ENCODE measurements around the gene RALY. TPM values are rescaled to one million over a fixed set of nuclear protein-coding genes. Genes with fewer than 3 reads are reported as not detected.

The RALY gene
- total and polyA plus RNA-seq, 7 experiments from 2014 or later, result 99.0 to 202 (median 121) TPM

Small RNA genes lying within 50 kb of the gene (microRNA-seq; reads per million reads assigned to microRNA genes)
- gene MIR4755 (ENCODE audit: borderline microRNAs expressed), result not detected

Other genes with a start within 250 kb of the RALY start
- gene CHMP4B, start 182.6 kb upstream of the RALY start, total RNA-seq, result 10 to 100 TPM; 47.5 to 80.8 (median 54.4) TPM
- gene CHMP4B, start 182.6 kb upstream of the RALY start, polyA plus RNA-seq, result 1 to 10 TPM; 4.9 to 5.2 TPM
- 10 to 100 TPM; 16.8 to 68.4 (median 48.6) TPM for gene EIF2S2, start 118.3 kb downstream of the RALY start, total RNA-seq
- 10 to 100 TPM; 20.2 to 21.2 TPM for gene EIF2S2, start 118.3 kb downstream of the RALY start, polyA plus RNA-seq
- not detected for gene ASIP, start 247.5 kb downstream of the RALY start, total RNA-seq
- not detected for gene ASIP, start 247.5 kb downstream of the RALY start, polyA plus RNA-seq

Measured in naive thymus-derived CD4-positive, alpha-beta T cell (primary cell).